Stimulated activated CD4-positive, alpha-beta T cell treated with anti-CD3 and anti-CD28 coated beads, Interleukin-4, amount 100 ng/mL, for 48 hours (primary cell): ENCODE results near the gene POLR1B.
"Not testable (repeated sequence)": the region's sequence is repeated elsewhere in the genome, so short reads cannot be mapped to it uniquely, and the experiment has no call there.

Source experiments
- DNase-seq, 2 donors: peaks; one replicate each; pipeline ENCODE4 v3.0.0-alpha.2; 2020; ENCODE audit warnings: low read depth in 2 of 2

The POLR1B gene

DNA sequence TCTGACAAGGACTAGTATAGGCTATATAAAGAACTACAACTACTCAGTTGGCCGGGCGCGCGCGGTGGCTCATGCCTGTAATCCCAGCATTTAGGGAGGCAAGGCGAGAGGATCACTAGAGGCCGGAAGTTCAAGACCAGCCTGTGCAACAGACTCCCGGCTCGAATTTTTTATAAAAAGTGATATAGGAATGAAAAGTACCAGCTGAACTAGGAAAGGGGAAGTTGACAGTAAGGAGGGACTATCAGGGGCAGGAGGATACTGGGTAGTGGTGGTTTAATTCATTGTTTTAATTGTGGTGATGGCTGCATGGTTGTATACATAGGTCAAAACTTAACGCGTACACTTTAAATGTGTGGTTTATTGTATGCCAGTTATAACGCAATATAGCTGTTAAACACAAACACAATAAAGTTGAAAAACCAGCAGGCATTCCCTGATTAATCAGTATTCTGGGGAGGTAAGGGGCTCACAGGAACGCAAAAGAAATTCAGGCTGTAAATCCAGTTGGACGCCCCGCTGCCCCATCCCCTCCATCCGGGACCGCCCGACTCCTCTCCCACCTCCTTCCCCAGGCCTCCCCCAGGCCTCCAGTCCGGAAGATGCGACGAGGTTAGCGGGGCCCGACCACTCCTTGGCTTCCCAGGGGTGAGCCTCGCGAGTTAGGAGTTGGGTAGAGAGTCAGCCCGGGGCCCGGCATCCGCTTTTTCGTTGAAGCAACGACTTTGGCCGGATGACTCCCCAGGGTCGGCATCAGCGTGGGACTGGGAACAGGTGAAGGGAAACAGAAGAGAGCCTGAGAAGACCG, 746 bp upstream of the POLR1B start:
- DNase-seq: peak; percentile 60 to 61

DNA sequence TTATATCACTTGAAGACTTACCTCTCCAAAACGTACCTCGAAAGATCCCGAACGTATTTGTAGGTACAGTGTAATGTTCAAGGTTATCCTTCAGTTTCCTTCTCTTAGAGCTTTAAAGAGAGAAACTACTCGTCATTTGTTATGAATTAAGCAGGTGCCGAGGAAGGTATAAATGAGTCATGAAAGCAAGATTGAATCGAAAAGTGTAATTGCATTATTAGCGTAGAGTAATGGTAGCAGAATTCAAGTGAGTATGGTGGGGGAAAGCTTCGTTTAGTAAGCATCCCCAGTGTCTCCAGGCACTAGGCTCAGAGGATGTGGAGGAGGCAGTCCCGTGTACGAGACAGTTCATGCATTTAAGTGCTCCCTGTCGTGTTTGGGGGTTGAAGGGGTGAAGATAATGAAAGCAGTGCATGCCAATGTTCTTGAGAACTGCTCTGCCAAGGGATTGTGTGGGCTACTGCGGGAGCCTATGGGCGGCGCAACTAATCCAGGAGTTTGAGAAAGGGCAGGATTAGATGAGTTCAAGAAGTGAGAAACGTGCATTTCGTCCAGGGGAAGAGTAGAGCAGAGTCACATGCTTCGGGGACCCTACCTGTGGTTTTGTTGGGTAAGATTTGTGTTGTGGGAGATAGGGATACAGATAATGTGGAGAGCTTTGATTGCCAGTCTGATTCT, 858 bp downstream of the POLR1B start:
- DNase-seq: no peak

DNA sequence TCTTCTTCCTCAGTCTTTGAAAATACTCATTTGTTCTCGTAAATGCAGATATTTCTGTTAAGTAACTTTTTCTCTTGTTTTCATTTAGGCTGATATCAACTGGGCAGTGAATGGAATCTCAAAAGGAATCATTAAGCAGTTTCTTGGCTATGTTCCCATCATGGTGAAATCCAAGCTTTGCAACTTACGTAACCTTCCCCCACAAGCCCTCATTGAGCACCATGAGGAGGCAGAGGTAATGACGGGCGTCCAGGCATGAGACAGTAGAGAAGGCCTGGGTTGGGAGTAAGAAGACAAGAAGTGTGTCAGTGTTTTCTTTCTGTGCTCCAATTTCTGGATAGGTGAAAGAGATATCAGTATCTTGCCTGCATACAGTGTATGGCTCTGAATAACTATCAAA, 5.1 kb downstream of the POLR1B start:
- no peak for DNase-seq

DNA sequence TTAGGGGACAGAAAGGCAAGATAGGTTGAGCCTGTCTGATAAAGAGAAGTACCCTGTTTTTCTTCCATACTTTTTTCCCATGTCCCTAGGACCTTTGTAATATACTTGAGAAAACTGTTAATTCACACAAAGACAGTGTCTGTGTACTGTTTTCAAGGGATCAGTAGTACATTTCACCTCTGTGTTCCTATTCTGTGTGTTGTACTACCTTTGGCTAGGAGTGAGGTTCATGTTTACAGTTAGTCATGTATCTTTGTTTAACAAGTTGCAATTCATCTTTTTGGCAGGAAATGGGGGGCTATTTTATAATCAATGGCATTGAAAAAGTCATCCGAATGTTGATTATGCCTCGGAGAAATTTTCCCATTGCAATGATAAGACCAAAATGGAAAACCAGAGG, 6.7 kb downstream of the POLR1B start:
- DNase-seq: no peak

DNA sequence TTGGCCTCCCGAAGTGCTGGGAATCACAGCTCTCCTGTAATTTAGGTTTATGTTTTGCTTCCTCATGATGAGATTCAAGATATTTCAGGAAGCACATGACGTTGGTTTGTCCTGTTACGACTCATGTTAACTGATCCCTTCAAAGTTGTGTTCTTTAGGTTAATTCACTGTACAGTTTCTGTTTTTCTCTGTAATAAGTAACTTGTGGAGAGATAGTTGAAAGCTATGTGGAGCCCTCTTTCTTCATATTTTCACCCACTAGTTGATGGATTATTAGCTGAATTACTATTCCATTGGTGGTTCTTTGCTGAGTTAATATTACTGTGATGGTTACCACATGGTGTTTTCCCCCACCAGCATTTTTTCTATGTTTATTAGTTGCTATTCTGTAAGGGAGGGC, 23.8 kb downstream of the POLR1B start:
- DNase-seq: no peak

DNA sequence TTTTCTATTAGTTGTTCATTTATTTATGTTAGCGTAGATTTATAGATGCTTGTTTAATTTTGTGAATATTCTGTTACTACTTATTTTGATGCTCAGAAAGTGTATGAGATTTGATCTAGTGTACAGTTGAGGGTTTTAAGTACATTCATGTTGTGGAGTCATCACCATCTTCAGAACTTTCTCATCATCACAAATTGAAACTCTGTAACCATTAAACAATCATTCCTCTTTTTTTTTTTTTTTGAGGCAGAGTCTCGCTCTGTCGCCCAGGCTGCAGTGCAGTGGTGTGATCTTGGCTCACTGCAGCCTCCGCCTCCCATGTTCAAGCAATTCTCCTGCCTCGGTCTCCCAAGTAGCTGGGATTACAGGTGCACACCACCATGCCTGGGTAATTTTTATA, 24.2 kb downstream of the POLR1B start:
- not testable (repeated sequence) for DNase-seq

DNA sequence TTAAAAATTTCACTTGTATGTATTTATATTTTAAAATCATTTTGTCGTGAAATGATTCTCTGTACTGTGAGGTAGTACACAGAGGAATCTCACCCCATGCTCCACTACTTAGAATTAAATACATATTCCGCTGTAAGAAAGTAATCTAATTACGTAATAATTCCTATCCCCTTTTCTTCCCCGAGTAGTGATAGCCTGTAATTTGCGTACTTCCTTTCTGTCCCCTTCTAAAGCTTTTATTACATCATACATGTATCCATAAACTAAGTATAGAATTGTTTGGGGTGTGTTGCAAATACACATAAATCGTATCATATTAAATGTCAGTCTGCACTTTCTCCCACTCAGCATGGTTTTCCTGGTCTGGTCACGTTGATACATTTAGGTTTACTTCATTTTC, 29.7 kb downstream of the POLR1B start:
- DNase-seq: no peak

DNA sequence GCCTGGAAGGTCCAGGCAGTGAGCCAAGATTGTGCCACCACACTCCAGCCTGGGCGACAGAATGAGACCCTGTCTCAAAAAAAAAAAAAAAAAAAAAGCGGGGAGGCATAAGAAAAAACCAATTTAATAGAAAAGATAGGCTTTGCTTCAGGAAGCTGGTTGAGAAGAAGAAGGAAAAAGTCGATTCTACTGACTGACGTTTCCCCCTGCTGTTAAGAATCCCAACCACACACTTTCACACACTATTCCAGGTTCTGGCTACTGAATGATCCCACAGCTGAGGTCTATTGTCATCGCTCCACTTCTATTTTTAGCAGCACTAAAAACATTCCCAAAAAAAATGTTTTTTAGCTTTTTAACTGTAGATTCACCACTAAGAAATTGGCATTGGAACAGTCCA, 35.5 kb downstream of the POLR1B start:
- no peak for DNase-seq

DNA sequence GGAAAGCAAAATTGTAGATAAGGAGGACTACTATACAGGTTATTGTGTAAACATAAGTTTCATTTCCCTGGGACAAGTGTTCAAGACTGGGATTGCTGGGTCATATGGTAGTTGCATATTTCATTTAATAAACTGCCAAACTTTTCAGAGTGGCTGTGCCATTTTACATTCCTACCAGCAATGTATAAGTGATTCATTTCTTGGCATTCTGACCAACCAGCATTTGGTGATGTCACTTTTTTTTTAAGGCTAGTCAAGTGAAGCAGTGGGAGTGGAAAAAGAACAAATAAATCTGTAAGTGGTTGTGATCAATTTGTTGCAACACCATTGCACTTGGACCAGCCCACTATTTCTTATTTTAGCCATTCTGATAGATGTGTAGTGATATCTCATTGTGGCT, 37.0 kb downstream of the POLR1B start:
- no peak for DNase-seq

DNA sequence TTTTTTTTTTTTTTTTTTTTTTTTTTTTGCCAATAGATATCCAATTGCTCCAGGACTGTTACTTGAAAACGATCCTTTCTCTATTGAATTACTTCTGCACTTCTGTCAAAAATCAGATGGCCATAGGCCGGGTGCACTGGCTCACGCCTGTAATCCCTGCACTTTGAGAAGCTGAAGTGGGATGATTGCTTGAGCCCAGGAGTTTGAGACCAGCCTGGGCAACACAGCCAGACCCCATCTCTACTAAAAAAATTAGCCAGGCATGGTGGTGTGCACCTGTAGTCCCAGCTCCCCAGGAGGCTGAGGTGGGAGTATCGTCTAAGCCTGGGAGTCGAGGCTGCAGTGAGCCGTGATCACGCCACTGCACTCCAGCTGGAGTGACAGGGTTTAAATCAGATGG, 37.8 kb downstream of the POLR1B start:
- DNase-seq: no peak

DNA sequence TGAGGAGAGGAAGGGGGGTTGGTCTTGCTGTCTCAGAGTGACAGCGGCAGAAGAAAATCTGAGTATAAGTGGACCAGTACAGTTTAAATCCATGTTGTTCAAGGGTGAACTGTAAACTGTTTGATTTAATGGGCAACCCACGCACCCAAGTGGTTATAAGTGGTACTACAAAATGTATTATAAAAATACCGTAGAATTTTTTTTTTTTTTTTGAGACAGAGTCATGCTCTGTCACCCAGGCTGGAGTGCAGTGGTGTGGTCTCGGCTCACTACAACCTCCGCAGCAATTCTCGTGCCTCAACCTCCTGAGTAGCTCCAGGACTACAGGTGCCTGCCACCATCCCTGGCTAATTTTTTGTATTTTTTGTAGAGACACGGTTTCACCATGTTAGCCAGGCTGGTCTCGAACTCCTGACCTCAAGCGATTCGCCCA, 40.1 kb downstream of the POLR1B start:
- peak in 1 of 2 donors; percentile 2 for DNase-seq

DNA sequence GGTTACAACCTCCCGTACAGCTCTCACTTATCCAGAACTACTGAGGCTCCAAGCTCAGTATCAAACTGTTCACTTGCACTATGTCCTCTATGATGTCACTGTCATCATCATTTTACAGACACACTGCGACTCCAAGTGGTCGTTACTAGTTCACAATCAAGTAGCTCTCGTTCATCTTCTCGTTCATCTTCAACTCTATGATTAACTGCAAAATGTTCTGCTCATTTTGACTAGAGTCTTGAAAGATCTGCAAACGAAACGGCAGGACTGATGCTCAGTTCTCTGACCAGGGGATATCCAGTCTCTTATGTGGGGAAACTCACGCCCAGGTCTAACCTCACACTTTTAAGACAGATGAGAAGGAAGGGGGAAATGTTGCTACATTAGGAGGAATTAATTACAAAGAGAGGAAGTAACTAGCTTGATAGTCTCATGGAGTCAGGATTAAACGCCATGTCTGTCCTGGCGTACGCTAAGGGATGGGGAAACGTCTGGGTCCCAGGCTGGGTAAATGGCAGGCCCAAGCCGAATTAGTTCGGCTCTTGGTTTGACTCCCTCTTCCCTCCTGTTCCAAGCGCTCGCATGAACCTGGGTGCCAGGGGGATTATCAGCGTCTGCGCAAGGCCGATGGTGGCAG, 41.4 kb downstream of the POLR1B start:
- DNase-seq: no peak

DNA sequence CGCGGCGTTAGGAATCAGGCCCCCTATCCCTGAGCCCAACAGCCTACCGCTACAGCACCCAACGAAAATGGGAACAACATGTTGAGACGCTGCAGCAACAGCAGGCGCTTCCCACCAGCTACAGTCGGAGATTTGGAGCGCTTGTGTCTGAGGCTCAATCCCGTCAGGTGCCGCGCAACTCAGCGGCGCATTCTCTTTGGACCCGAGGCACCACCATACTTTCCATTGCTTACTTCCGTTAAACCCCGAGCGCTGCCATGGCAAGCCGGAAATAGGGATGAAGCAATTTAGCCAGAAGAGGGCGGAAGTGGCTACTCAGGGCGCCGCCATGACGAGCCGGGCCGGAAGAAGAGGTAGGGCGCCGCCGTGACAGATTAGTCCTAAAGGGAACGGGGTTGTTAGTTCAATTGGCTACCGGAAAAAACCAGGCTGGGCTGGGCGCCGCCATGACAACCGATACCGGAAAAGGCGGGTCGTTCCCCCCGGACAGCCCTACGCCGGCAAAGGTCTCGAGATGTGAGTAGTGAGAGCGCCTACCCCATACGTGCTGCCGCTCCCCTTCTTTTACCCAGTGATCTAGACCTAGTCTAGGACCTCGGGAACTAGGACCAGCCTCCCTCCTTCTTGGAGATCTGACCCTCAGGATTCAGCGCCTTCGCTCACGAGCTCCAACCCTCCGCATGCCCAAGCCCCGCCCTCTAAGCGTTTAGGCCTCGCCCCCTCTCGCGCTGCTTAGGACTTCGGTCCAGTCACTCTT, 42.0 kb downstream of the POLR1B start, which contains the start of gene CHCHD5:
CHCHD5 (plus strand) TSS at position 476 of the 757 bp plus-strand sequence; CDS start at position 515, 39 bp downstream.
- DNase-seq: peak; percentile 89 to 90

DNA sequence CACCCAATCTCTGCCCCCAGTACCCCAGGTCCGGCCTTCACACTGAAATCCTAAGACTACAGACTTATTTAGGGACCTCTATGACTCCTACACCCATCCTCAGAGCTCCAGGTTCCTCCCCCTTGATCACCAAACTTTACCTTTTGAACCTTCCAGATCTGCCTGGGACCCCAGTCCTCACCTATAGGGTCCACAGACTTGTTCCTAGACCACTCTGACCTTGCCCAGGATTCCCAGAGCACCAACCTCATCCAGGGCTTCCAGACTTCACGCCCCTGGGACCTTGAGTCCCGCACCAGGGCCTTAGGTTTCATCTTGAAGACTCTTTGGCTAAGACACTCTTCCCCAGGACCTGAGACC, 42.6 kb downstream of the POLR1B start:
- no peak for DNase-seq

DNA sequence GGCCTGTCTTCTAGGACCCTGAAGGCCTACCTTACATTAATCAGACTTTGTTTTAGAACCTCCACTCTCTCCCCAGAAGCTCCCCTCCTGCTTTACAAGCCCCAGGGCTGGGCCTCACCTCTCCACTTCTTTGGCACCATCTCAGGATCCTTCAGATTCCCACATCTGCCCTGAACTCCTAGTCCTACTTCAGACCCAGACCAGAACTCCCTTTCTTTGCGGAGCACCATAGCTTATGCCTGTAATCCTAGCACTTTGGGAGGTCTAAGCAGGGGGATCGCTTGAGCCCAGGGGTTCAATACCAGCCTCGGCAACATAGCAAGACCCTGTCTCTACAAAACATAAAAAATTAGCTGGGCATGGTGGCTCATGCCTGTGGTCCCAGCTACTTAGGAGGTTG, 43.1 kb downstream of the POLR1B start:
- DNase-seq: no peak

DNA sequence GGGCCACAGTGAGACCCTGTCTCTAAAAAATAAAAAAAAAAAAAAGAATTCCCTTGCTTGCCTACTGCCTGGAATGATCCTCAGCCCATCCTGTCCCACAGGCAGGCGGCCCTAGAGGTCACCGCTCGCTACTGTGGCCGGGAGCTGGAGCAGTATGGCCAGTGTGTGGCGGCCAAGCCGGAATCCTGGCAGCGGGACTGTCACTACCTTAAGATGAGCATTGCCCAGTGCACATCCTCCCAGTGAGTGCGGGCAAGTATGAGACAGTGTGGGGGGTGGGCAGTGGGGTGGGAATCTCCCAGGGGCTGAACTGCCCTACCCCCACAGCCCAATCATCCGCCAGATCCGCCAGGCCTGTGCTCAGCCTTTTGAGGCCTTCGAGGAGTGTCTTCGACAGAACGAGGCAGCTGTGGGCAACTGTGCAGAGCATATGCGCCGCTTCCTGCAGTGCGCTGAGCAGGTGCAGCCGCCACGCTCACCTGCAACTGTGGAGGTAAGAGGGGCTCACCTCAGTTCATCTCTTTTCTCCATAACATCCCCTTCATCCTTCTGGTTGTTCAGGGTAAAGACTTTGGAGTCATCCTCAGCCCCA, 43.7 kb downstream of the POLR1B start:
- DNase-seq: no peak

DNA sequence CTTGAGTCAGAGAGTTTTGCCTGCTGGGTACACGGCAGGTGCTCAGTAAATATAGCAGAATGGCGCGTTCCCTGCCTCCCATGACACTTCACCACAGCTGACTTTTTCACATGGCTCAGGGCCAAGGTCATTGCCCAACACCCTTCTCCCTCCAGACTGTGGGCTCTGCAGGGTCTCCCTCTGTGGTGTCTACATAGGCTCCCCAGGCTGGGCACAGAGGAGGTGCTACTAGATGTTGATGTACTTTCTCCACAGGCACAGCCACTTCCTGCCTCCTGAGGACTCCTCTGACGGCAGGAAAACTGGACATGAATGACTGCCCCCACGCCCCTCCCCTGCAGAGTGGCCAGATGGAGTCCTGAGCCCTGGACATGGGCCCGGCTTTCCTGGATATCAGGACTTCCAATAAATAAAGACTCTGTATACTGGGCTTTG, 46.4 kb downstream of the POLR1B start:
- DNase-seq: no peak

DNA sequence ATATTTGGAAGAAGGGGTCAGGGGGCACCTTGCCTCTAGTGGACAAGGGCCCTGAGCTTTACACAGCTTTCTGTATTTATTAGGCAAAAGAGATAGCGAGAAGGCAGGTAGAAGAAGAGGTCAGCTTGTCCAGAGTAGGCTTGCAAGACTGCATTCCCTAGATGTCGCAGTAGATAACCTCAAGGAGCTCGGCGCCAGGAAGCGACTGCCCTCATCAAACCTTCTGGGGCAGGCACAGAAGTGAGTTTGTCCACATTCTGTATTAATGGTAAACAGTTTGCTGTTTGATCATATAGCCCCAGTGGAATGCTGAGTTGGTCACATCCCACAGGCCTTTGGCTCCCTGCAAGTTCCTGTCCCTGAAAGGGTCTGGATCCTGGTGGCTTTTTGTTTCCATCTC, 49.1 kb downstream of the POLR1B start:
- no peak for DNase-seq

DNA sequence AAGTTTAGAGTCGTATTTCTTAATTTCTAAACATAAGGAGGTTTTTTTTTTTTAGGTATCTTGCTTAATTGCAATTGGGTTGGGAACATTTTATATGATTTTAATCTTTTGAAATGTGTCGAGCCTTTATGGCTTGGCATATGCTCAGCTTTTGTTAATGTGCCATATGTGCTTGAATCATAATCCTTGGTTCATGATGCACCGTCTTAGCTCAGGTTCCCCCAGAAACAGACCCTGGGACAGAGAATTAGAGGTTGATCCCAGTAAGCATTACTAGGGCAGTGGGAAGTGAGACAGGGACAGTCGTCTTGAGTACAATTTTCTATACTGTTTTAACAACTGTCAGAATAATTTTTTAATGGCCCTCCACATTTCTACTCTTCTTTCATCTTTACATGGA, 51.5 kb downstream of the POLR1B start:
- no peak for DNase-seq

DNA sequence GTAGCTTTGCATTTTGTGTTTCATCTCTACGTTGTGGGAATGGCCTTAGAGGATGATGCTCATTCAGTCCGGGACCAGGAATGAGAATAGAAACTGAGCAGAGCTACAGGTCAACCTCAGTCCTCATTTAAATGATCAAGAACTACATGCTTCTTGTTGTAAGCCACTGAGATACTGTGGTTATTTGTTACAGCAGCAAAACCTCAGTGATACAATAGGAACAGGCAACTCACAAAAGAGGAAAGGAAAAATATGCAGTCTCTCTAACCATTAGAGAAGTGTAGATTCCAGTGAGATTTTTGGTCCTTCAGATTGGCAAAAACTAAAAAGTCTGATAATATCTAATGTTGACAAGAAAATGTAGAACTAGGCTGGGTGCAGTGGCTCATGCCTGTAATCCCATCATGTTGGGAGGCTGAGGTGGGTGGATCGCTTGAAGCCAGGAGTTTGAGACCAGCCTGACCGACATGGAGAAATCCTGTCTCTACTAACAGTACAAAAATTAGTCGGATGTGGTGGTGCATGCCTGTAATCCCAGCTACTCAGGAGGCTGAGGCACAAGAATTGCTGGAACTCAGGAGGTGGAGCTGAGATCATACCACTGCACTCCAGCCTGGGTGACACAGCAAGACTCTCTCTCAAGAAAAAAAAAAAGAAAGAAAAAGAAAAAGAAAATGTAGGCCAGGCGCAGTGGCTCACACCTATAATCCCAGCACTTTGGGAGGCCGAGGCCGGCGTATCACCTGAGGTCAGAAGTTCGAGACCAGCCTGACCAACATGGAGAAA, 55.5 kb downstream of the POLR1B start:
- no peak for DNase-seq

DNA sequence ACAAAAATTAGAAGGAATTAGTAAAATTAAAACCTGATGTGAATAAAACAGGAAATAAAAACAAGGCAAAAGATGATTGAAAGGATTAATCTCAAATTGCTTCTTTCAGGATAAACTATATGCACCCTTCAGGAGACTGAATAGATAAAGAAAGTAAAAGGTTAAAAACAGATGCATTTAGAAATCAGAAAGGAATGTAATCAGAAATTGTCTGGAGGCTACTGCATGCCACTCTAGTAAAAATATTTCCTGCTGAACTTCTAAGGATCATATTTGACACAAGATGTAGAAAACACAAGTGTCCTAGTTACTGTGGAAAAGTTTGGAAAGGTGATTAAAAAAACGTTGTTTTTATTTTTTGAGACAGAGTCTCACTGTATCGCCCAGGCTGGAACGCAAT, 58.4 kb downstream of the POLR1B start:
- DNase-seq: no peak
